HEK293 (cell line): Measurements from ENCODE around the gene COQ8A.

Experiments
- MEIS1 ChIP-seq: sonication (generic); formaldehyde crosslinking; IDR thresholded peaks from 2 replicates; pipeline ENCODE4 v1.8.1; 2022; ENCODE audit warnings: missing genetic modification reagents, mild to moderate bottlenecking, borderline replicate concordance
- SP2 ChIP-seq: fragments of 450-650 bp; formaldehyde crosslinking; IDR thresholded peaks from 2 replicates; pipeline ENCODE4 v1.5.1; 2016; ENCODE audit warnings: missing biosample characterization, missing genetic modification characterization
- YY1 ChIP-seq: fragments of 450-650 bp; formaldehyde crosslinking; IDR thresholded peaks from 2 replicates; pipeline ENCODE4 v1.5.1; 2018; ENCODE audit warnings: missing biosample characterization, missing genetic modification characterization
- ZNF132 ChIP-seq: fragments of 450-650 bp; formaldehyde crosslinking; IDR thresholded peaks from 2 replicates; pipeline ENCODE4 v1.5.1; 2017; ENCODE audit warnings: missing biosample characterization, missing genetic modification characterization, borderline replicate concordance
- ZNF266 ChIP-seq: fragments of 450-650 bp; formaldehyde crosslinking; IDR thresholded peaks from 2 replicates; pipeline ENCODE4 v1.5.1; 2016; ENCODE audit warnings: missing biosample characterization, missing genetic modification characterization, low read depth
- ZNF416 ChIP-seq: fragments of 450-650 bp; formaldehyde crosslinking; IDR thresholded peaks from 2 replicates; pipeline ENCODE4 v1.5.1; 2016; ENCODE audit warnings: missing biosample characterization, missing genetic modification characterization
- ZNF768 ChIP-seq: fragments of 450-650 bp; formaldehyde crosslinking; IDR thresholded peaks from 2 replicates; pipeline ENCODE4 v1.5.1; 2018; ENCODE audit warnings: missing biosample characterization, mild to moderate bottlenecking, missing genetic modification characterization
- TF ChIP-seq, protein P1 (sequence below): fragments of 450-650 bp; formaldehyde crosslinking; IDR thresholded peaks from 2 replicates; pipeline ENCODE4 v1.5.1; 2016; ENCODE audit warnings: missing biosample characterization, missing genetic modification characterization
- TF ChIP-seq, protein P2 (sequence below): fragments of 450-650 bp; formaldehyde crosslinking; IDR thresholded peaks from 2 replicates; pipeline ENCODE4 v1.5.1; 2017; ENCODE audit warnings: missing biosample characterization, missing genetic modification characterization
- TF ChIP-seq, protein P3 (sequence below): fragments of 450-650 bp; formaldehyde crosslinking; conservative IDR thresholded peaks from 2 replicates; pipeline ENCODE4 v1.5.1; 2016; ENCODE audit warnings: low read depth, missing biosample characterization, missing genetic modification characterization
- TF ChIP-seq, protein P4 (sequence below): fragments of 450-650 bp; formaldehyde crosslinking; IDR thresholded peaks from 2 replicates; pipeline ENCODE4 v1.5.1; 2016; ENCODE audit warnings: missing biosample characterization, missing genetic modification characterization

DNA sequence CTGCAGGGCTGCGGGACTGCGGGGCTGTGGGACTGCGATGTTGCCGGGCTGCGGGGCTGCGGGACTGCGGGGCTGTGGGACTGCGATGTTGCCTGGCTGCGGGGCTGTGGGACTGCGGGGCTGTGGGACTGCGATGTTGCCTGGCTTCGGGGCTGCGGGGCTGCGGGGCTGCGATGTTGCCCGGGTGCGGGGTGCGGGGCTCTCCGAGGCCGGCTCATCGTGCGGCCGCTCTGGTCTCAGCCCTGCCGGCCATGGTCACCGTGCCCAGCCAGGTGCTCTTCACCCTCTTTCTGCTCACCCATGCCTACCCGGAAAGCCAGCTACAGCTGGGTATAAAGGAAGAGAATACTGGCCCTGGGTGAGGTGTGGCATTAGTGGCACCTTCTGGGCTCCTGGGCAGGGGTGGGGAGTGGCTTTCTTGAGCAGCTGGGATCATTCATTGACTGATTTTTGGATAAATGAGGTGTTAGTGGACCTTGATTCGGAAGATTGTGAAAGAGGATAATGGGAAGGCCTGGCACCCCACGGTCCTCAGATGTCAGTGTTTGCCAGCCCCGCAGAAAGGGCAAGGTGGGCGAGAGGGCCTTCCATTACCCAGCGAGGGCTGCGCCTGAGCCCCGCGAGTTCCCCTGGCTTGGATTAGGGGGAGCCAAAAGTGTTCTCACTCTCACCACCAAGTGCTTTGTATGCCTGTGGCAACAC is 36.3 kb downstream of the COQ8A start:
- TF ChIP-seq YY1 (no peak), ZNF416 (tag by site-specific recombination) (no peak), ZNF132 (tag by site-specific recombination) (no peak), MEIS1 (CRISPR knock-in tag) (no peak), ZNF768 (no peak), SP2 (tag by site-specific recombination) (no peak), ZNF266 (tag by site-specific recombination) (no peak)
- TF ChIP-seq, protein P1, sequence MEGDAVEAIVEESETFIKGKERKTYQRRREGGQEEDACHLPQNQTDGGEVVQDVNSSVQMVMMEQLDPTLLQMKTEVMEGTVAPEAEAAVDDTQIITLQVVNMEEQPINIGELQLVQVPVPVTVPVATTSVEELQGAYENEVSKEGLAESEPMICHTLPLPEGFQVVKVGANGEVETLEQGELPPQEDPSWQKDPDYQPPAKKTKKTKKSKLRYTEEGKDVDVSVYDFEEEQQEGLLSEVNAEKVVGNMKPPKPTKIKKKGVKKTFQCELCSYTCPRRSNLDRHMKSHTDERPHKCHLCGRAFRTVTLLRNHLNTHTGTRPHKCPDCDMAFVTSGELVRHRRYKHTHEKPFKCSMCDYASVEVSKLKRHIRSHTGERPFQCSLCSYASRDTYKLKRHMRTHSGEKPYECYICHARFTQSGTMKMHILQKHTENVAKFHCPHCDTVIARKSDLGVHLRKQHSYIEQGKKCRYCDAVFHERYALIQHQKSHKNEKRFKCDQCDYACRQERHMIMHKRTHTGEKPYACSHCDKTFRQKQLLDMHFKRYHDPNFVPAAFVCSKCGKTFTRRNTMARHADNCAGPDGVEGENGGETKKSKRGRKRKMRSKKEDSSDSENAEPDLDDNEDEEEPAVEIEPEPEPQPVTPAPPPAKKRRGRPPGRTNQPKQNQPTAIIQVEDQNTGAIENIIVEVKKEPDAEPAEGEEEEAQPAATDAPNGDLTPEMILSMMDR (tag by site-specific recombination) = no peak
- TF ChIP-seq, protein P2, sequence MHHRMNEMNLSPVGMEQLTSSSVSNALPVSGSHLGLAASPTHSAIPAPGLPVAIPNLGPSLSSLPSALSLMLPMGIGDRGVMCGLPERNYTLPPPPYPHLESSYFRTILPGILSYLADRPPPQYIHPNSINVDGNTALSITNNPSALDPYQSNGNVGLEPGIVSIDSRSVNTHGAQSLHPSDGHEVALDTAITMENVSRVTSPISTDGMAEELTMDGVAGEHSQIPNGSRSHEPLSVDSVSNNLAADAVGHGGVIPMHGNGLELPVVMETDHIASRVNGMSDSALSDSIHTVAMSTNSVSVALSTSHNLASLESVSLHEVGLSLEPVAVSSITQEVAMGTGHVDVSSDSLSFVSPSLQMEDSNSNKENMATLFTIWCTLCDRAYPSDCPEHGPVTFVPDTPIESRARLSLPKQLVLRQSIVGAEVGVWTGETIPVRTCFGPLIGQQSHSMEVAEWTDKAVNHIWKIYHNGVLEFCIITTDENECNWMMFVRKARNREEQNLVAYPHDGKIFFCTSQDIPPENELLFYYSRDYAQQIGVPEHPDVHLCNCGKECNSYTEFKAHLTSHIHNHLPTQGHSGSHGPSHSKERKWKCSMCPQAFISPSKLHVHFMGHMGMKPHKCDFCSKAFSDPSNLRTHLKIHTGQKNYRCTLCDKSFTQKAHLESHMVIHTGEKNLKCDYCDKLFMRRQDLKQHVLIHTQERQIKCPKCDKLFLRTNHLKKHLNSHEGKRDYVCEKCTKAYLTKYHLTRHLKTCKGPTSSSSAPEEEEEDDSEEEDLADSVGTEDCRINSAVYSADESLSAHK = no peak
- TF ChIP-seq, protein P3, sequence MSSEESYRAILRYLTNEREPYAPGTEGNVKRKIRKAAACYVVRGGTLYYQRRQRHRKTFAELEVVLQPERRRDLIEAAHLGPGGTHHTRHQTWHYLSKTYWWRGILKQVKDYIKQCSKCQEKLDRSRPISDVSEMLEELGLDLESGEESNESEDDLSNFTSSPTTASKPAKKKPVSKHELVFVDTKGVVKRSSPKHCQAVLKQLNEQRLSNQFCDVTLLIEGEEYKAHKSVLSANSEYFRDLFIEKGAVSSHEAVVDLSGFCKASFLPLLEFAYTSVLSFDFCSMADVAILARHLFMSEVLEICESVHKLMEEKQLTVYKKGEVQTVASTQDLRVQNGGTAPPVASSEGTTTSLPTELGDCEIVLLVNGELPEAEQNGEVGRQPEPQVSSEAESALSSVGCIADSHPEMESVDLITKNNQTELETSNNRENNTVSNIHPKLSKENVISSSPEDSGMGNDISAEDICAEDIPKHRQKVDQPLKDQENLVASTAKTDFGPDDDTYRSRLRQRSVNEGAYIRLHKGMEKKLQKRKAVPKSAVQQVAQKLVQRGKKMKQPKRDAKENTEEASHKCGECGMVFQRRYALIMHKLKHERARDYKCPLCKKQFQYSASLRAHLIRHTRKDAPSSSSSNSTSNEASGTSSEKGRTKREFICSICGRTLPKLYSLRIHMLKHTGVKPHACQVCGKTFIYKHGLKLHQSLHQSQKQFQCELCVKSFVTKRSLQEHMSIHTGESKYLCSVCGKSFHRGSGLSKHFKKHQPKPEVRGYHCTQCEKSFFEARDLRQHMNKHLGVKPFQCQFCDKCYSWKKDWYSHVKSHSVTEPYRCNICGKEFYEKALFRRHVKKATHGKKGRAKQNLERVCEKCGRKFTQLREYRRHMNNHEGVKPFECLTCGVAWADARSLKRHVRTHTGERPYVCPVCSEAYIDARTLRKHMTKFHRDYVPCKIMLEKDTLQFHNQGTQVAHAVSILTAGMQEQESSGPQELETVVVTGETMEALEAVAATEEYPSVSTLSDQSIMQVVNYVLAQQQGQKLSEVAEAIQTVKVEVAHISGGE = no peak
- TF ChIP-seq, protein P4, sequence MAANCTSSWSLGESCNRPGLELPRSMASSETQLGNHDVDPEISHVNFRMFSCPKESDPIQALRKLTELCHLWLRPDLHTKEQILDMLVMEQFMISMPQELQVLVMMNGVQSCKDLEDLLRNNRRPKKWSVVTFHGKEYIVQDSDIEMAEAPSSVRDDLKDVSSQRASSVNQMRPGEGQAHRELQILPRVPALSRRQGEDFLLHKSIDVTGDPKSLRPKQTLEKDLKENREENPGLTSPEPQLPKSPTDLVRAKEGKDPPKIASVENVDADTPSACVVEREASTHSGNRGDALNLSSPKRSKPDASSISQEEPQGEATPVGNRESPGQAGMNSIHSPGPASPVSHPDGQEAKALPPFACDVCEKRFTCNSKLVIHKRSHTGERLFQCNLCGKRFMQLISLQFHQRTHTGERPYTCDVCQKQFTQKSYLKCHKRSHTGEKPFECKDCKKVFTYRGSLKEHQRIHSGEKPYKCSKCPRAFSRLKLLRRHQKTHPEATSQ = no peak
